H1 (cell line): Measurements from ENCODE around the gene R3HDM2.

Experiments
- CTCF ChIP-seq, 3 experiments: IDR thresholded peaks; 1 replicate in 2 of 3; 2 replicates in 1 of 3; pipeline versions ENCODE4 v1.5.1 to v1.6.1; 2011; ENCODE audit warnings: low read length in 3 of 3, mild to moderate bottlenecking in 3 of 3, inconsistent platforms in 2 of 3, low read depth in 1 of 3, moderate library complexity in 1 of 3; ENCODE audit not compliant: insufficient read depth in 1 of 3; ENCODE audit errors: control extremely low read depth in 1 of 3
- FOSL1 ChIP-seq: IDR thresholded peaks from 2 replicates; pipeline ENCODE4 v1.6.1; 2011; ENCODE audit warnings: mild to moderate bottlenecking, low read depth, low read length, moderate library complexity; ENCODE audit not compliant: insufficient read depth
- KDM4A ChIP-seq: IDR thresholded peaks from one replicate; pipeline ENCODE4 v1.7.1; 2012; ENCODE audit warnings: low read depth, mild to moderate bottlenecking, moderate library complexity, low read length, inconsistent platforms; ENCODE audit not compliant: severe bottlenecking
- MAFK ChIP-seq: IDR thresholded peaks from 2 replicates; pipeline ENCODE4 v1.6.1; 2012; ENCODE audit warnings: low read depth, mild to moderate bottlenecking, improper control_type of control experiment, low read length
- POLR2A ChIP-seq, 2 experiments: IDR thresholded peaks; 1 replicate in 1 of 2; 2 replicates in 1 of 2; pipeline ENCODE4 v1.6.1; 2011; ENCODE audit warnings: low read depth in 2 of 2, low read length in 2 of 2, mild to moderate bottlenecking in 2 of 2; ENCODE audit errors: control extremely low read depth in 1 of 2
- RAD21 ChIP-seq, 2 experiments: IDR thresholded peaks in 1 of 2; conservative IDR thresholded peaks in 1 of 2; 2 replicates each; pipeline ENCODE4 v1.6.1; 2011; ENCODE audit warnings: low read depth in 2 of 2, low read length in 2 of 2, improper control_type of control experiment in 1 of 2, inconsistent platforms in 1 of 2, mild to moderate bottlenecking in 1 of 2, moderate library complexity in 1 of 2
- SUZ12 ChIP-seq: fragments of 200-600 bp; sonication (generic); IDR thresholded peaks from 2 replicates; pipeline ENCODE4 v1.6.1; 2012; ENCODE audit warnings: mild to moderate bottlenecking, inconsistent platforms, low read length, moderate library complexity, mixed read lengths

- TF ChIP-seq POLR2A (IDR thresholded peaks at IDR 0.05; ENCODE audit: control extremely low read depth in 1 of 2, low read depth in 2 of 2, low read length in 2 of 2) (no peak), CTCF (IDR thresholded peaks at IDR 0.05; ENCODE audit: control extremely low read depth in 1 of 3, insufficient read depth in 1 of 3, low read depth in 1 of 3, low read length in 3 of 3) (no peak), SUZ12 (no peak), KDM4A (no peak), MAFK (no peak), FOSL1 (no peak), RAD21 (IDR thresholded peaks at IDR 0.05 in 1 of 2, conservative IDR thresholded peaks at IDR 0.05 in 1 of 2; ENCODE audit: low read depth in 2 of 2, low read length in 2 of 2) (no peak)
These were observed 20.3 kb downstream of the R3HDM2 start for GRCh38 chr12:57410534-57410933.
